ENCODE data around the gene RPP25. TPM values are rescaled to one million over a fixed set of nuclear protein-coding genes. Genes with fewer than 3 reads are reported as not detected.

The RPP25 gene
- 3.3 TPM for total RNA-seq

GRCh38 chr15:74956648-74957475, at the start of gene RPP25:
Gene RPP25, minus strand, starts transcription at chr15:74956772. Its CDS starts 189 bp downstream, at chr15:74956583.
- DNase-seq = peak; percentile 57

DNA sequence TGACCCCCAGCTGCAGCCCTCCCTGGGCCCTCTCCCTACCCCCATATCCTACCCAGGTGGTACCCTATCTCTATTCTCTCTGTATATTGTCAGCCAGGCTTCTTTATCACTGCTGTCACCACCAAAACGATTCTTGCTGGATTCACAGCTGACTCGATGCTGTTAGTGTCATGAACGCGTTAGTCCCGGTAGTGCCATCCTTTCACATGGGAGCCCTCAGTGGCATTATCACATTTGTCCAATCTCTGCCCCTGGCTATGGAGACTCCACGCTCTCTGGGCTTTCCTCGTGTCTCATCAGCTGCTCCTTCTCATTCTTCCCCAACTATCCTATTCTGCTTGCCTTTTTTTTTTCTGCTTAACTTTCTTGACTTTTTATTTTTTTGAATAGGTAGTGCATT, 45.8 kb upstream of the RPP25 start:
- no peak for DNase-seq

DNA sequence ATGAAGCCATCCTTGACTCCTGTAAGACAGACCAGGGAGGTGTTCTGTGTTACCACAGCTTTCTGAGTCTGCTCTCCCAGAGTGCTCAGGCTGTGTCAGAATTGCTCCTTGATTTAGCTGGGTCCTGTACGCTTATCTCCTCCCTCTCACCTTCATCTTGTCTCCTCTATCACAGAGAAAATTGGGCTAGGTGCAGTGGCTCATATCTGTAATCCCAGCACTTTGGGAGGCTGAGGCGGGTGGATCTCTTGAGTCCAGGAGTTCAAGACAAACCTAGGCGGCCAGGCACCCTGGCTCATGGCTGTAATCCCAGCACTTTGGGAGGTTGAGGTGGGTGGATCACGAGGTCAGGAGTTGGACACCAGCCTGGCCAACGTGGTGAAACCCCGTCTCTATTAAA, 44.7 kb upstream of the RPP25 start:
- DNase-seq = no peak

DNA sequence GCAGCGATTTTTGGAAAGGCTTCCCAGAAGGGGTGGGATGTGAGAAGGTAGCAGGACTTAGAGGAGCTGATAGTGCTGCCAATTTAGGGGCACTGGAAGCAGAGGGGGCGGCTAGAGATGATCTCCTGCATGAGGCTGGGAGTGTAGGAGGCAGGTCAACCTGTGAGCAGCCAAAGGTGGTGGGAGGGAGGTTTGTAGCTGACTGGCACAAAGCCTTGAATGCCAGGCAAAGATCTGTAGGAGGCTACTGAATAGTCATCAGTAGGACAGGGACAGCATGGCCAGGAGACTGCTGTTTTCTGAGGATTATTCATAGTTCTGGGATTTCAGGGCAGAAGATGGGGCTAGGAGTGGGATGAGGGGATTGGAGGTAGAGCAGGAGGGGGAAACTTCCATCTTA, 41.0 kb upstream of the RPP25 start:
- no peak for DNase-seq

- DNase-seq = no peak
Observed at GRCh38 chr15:74997141-74997540, 40.6 kb upstream of the RPP25 start.

GRCh38 chr15:74995779-74996765, 39.5 kb upstream of the RPP25 start:
- DNase-seq = peak; percentile 41

DNA sequence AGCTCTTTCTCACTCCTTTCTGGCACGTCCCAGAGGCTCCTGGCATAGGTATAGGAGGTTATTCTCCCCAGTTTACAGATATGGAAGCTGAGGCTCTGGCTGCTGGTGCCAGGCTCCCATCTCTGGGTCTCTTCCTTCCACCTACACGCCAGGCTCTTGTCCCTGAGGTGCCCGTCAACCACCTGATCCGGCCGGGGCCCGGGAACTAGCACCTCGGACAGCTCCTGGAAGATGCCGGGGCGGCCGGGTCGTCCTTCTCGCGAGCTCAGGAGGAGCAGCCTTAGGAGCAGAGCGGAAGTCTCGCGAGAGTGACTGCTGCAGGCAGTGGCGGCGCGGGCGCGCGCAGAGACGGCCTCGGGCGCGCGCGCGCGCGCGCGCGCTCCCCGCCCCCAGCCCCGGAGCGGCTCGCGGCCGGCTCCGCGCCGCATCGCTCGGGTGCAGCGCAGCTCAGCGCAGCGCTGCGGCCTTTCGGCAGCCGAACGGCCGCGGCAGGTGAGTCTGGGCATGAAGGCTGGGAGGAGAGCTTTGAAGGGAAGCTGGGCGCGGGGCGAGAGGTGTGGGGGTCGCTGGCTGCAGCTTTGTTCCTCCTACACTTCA, 38.7 kb upstream of the RPP25 start, which contains the start of gene SCAMP5:
SCAMP5 (plus strand) TSS at position 382 of the 597 bp plus-strand sequence. CDS start 16,277 bp downstream, outside the sequence.
- DNase-seq = peak; percentile 97

- DNase-seq = no peak
Observed at GRCh38 chr15:74994685-74995084, 38.1 kb upstream of the RPP25 start.

DNA sequence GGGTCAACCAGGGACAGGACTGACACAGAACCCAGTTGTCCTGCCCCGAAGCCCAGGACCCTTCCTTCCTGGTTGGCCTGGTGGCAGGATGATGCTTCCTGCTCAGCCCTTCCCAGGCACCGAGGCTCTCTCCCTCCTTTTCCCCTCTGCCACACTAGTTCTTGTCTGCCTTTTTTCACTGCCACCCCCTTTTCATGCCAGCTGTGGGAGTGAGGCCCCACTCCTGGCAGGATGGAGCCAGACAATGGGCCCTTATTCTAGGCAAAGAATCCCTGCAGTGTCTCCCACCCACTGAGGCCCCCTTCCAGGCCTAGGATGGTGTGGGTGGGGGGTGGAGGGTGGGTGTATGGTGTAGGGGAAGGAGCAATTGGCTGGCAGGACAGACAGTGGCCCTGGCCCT, 37.7 kb upstream of the RPP25 start:
- no peak for DNase-seq

DNA sequence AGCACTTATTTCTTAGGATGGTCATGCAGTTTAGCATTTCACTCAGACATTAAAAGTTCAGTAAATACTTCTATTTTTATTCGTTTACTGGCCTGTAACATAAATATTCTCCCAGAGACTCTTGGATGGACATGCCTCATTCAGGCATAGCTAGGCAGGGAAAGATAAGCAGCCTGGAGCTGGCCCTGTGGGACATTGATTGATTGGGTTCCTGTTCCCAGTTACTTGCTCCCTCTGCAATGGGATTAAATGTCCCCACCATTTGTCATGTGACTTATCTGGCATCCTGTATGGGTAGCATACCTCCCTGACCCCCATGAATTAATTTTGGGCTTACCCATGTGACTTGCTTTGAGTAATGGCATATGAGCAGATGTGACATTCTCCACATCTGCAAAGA, 36.0 kb upstream of the RPP25 start:
- no peak for DNase-seq

DNA sequence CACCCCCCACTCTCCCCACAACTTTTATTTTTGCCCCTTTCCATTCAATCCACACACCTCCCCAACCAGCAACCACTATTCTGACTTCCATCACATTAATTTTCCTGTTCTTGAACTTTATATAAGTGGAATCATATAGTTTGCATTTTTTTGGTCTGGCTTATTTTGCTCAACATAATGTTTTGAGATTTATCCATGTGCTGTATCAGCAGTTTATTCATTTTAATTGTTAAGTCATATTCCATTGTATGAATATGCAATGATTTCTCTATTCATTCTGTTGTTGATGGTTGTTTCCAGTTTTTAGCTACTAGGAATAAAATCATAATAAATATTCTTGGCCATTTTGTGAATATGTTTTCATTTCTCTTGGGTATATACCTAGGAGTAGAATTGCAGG, 33.0 kb upstream of the RPP25 start:
- DNase-seq = no peak

GRCh38 chr15:74988007-74988800, 31.6 kb upstream of the RPP25 start:
- DNase-seq = no peak

DNA sequence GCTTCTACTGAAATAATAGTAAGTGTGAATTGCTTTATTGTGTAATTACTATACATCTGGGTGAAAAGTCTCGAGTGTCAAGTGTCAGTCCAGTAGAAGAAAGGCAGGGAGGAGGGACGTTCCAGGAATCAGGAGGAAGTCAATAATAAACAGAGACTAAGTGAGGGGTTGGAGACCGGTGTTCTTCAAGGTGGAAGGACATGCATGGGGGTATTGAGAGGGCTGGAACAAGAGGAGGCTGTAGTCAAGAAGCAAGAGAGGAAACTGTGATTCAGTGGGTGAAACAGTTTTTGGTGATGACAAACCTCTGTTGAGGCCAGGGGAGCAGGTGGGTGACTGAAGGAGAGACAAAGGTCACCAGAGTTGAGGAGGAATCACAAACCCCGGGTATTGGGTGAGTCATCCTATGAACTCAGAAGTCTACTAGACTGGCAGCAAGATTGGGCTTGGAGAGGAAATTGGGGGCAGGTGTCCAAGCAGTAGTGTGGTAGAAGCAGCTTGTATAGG, 27.2 kb upstream of the RPP25 start:
- DNase-seq = no peak

GRCh38 chr15:74982183-74982582, 25.6 kb upstream of the RPP25 start:
- DNase-seq = no peak

DNA sequence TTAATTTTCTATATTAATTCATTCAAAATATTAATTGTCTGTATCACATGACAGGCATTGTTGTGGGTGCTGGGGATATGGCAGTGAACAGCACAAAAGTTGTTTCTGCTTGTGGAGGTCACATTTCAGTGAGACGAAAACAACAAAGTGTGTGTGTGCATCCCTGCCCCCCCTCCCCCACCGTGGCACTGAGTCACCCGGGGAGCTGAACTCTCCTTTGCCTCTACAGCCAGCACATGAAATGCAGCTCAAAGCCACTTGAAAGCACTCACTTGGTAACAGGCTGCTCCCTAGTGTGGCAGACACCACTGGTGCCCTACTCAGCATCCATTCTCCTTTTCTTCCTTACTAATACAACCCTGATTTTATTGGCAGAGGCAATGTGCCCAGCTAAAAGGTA, 21.9 kb upstream of the RPP25 start:
- DNase-seq = no peak

- DNase-seq = no peak
Observed at GRCh38 chr15:74978077-74978476, 21.5 kb upstream of the RPP25 start.

- DNase-seq = no peak
Observed at GRCh38 chr15:74977599-74977998, 21.0 kb upstream of the RPP25 start.

- DNase-seq = no peak
Observed at GRCh38 chr15:74976159-74976558, 19.6 kb upstream of the RPP25 start.

DNA sequence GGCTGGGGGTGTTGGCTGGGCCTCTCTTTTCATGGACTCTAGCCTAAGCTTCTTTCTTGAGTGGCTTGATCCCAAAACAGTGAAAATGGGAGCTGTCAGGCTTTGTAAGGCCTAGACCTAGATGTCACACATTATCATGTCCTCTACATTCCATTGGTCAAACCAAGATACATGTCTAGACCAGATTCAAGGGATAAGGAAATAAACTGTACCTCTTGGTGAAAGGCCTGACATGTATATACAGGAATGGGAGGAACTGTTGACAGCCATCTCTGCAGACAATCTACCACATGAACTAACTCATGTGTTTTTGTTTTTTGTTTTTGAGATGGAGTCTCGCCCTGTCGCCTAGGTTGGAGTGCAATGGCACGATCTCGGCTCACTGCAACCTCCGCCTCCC, 11.1 kb upstream of the RPP25 start:
- DNase-seq = no peak

DNA sequence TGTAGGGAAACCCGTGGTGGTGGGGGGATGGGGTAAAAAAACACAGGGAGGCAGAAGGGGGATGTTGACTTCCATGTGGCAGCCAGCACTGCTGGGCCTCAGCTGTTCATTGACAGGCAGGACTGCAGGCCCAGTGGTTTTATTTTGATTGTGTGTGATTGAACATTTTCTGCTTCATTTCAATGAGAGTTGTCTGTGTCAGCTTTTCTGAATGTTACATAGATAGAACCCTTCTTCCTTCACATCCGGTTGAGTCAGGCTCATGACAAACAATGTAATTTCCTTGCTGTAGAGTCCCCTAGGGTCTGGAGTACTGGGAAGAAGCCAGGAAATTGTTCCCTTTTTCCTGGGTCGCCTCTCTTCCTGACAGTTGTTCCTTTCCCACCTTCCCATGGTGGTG, 8.2 kb upstream of the RPP25 start:
- DNase-seq = no peak

DNA sequence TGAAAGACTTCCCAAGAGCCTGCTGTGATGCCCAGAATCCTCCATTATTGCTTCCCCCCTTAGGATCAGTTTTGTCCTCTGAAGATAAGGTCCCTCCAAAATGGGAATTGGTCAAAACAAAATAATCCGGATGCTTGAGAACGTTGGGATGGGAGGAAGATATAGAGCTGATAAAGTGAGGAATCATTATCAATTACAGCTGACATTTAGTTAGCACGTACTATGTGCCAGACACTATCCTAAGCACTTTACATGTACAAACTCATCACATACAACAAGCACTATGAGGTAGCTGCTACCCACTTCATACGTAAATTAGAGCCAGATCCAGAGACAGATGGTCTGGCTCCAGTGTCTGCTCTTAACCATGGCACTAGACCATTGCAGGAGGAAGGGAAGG, 6.6 kb upstream of the RPP25 start:
- DNase-seq = no peak

GRCh38 chr15:74962671-74963070, 6.1 kb upstream of the RPP25 start:
- no peak for DNase-seq
